AG10803 (cell line): ENCODE measurements around the gene IZUMO4.
"Not testable (repeated sequence)": the region's sequence is repeated elsewhere in the genome, so short reads cannot be mapped to it uniquely, and the experiment has no call there.

Source experiments
- DNase-seq: peaks from one replicate; pipeline ENCODE4 v3.0.0; 2010; ENCODE audit warnings: low read depth
- H3K4me3 ChIP-seq: 2 replicates; pipeline ENCODE4 v1.5.1; 2011; ENCODE audit warnings: mild to moderate bottlenecking, low read length, control low read depth
- TF ChIP-seq, protein P1 (sequence below): conservative IDR thresholded peaks from 2 replicates; pipeline ENCODE4 v1.5.1; 2011; ENCODE audit warnings: mild to moderate bottlenecking, low read length, control low read depth, inconsistent platforms

Gene IZUMO4

DNA sequence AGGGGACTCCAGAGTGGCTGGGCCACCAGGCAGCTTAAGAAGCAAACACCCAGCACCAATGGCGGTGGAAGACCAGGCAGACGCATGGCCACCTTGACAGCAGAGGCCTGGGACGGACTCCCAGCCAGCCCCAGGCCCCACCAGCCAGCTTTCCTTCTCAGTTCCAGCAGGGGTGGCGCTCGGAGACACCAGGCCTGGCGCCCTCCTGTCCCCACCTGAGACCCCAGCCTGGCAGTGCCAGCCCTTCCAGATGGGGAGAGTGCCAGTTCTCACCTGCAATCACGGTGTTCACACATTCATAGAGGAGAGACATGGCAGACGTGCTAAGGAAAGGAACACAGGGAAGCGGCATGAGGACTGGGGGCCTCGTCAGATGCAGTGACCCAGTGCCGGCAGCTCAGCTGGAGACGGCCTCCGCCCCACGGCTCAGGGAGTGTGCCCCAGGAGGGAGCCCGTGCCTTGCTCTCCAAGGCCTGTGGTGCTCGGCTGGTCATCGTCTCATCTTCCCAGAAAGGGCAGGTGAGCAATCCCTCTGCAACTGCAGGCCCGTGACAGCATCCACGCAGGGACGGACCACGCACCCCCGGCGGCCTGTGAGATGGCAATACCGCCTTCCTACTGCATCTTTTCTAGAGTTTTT lies 30.3 kb downstream of the IZUMO4 start:
- no peak overlapping the region for H3K4me3 ChIP-seq
- no peak for DNase-seq
- TF ChIP-seq, protein P1, sequence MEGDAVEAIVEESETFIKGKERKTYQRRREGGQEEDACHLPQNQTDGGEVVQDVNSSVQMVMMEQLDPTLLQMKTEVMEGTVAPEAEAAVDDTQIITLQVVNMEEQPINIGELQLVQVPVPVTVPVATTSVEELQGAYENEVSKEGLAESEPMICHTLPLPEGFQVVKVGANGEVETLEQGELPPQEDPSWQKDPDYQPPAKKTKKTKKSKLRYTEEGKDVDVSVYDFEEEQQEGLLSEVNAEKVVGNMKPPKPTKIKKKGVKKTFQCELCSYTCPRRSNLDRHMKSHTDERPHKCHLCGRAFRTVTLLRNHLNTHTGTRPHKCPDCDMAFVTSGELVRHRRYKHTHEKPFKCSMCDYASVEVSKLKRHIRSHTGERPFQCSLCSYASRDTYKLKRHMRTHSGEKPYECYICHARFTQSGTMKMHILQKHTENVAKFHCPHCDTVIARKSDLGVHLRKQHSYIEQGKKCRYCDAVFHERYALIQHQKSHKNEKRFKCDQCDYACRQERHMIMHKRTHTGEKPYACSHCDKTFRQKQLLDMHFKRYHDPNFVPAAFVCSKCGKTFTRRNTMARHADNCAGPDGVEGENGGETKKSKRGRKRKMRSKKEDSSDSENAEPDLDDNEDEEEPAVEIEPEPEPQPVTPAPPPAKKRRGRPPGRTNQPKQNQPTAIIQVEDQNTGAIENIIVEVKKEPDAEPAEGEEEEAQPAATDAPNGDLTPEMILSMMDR: no peak

DNA sequence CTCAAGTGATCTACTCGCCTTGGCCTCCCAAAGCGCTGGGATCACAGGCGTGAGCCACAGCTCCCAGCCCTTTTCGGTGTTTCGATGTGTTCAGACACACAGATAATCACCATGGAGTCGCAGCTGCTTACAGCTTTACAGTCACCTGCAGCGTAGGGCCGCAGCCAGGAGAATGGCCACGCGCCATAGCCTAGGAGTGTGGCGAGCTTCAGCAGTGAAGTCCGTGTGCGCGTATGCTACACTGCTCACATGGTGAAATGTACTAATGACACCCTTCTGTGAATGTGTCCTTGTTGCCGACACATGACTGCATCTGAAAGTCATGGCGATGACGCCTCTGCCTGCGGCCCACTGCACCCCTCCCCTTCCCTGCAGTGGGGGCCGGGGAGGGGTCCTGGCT lies 31.0 kb downstream of the IZUMO4 start:
- DNase-seq: no peak
- H3K4me3 ChIP-seq: no peak overlapping the region
- TF ChIP-seq, protein P1: no peak

DNA sequence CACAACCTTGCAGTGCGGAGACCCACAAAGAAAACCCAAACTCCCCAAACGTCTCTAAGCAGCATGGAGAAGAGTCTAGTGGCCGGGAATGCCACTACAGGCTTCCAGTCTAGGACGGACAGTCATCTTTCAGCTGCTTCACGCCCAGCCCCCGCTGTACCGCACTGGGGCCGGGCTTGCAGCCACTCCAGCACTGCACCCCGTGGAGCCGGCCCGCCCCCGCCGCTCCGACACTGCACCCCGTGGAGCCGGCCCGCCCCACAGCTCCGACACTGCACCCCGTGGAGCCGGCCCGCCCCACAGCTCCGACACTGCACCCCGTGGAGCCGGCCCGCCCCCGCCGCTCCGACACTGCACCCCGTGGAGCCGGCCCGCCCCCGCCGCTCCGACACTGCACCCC lies 31.5 kb downstream of the IZUMO4 start:
- DNase-seq, H3K4me3 ChIP-seq: not testable (repeated sequence)

DNA sequence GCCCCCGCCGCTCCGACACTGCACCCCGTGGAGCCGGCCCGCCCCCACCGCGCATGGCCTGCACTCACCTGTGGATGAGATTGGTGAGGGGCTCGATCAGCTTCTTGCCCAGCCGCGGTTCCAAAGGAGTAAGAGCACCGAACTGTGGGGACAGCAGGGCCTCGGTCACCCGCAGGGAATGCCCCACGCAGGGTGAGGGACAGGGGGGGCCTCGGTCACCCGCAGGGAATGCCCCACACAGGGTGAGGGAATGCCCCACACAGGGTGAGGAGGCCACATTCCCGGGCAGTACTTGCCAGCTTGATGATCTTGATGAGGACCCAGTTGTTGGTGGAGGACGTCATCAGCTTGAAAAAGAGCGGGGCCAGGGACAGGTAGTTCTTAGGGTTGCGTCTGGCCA lies 32.3 kb downstream of the IZUMO4 start:
- no peak overlapping the region for H3K4me3 ChIP-seq
- TF ChIP-seq, protein P1: no peak
- no peak for DNase-seq

DNA sequence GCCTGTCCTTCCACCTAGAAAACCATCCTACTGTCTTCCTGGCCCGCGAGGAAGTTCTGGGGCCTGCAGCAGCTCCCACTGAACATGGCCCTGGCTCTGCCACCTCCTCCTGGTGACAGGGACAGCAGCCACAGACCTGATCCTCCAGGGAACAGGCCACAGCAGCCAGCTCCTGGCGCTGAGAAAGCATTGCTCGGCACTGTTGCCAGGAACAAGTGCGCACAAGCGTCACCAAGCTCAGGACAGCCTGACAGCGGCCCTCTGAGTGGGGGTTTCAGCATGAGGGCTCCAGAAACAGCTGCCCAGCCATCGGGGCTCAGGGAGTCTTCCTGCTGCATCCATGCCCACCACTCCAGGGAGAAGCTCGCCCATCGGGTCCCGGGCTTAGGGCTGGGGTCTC lies 32.8 kb downstream of the IZUMO4 start:
- TF ChIP-seq, protein P1: no peak
- H3K4me3 ChIP-seq: no peak overlapping the region
- DNase-seq: no peak

DNA sequence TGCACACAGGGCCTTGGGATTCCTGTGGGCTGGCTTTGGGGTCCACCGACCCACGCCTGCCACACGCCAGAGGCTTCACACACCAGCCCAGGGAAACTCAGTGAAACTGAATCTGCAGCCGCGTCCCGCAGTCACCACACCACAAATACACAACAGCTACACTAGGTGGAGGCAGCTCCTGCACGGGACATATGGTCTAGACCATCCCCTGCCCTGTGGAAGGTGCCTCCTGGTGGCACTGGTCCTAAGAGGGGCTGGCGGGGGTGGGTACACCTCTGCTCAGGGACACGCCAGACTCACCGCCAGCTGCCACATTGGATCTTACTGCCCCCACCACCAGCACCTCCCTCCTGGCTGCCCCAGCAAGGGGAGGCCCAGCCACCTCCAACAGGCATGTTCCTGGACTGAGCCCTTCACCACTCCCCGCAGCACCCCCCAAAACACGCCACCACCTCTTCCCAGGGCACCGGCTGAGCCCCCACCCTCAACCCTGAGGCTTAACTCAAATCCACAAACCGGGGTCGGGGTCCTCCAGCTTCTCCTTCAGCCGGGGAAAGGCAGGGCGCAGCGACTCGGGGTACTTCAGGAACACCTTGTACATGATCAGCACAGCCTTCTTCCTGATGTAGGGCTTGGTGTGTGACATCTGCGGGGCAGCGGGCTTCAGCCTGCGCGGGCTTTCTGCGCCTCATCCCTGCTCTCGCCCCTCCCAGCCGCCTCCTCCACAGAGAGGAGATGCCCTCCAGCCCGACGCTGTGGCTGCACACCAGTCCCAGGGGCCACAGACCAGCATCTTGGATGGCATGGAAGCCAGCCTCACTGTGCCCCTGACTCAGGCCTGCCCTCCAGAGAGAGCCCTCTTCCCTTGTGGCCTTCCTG lies 33.4 kb downstream of the IZUMO4 start:
- TF ChIP-seq, protein P1: no peak
- no peak overlapping the region for H3K4me3 ChIP-seq
- DNase-seq: no peak

DNA sequence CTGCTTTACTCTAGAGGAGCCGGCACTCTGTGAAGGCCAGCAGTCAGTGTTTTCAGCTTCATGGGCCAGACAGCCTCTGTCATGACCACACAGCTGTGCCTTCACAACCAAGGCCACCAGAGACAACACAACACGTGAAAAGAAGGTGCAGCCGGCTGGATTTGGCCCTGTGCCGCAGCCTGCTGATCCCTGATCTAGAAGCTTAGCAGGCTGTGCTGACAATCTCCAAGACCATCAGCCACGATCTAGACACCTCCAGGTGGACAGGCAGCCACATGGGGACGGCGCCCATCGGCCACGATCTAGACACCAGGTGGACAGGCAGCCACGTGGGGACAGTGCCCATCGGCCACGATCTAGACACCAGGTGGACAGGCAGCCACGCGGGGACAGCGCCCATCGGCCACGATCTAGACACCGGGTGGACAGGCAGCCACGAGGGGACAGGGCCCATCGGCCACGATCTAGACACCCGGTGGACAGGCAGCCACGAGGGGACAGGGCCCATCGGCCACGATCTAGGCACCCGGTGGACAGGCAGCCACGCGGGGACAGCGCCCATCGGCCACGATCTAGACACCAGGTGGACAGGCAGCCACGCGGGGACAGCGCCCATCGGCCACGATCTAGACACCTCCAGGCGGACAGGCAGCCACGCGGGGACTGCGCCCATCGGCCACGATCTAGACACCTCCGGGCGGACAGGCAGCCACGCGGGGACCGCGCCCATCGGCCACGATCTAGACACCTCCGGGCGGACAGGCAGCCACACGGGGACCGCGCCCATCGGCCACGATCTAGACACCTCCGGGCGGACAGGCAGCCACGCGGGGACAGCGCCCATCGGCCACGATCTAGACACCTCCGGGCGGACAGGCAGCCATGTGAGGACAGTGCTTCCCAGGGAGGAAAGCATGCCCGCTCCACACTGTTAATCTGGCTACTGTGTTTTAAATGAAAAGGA lies 34.6 kb downstream of the IZUMO4 start:
- DNase-seq, H3K4me3 ChIP-seq: not testable (repeated sequence)
